GM23338 (cell line): Measurements from ENCODE around the gene PXYLP1. TPM values are rescaled to one million over a fixed set of nuclear protein-coding genes. Genes with fewer than 3 reads are reported as not detected.

Experiments
- ATAC-seq: fragments of 200-7000 bp; cut with Tn5 transposase; 3 replicates; pipeline ENCODE4 v1.9.1; 2020
- DNase-seq: peaks from one replicate; pipeline ENCODE4 v3.0.0-alpha.2; 2015; ENCODE audit warnings: low spot score
- H2AFZ ChIP-seq: fragments of 200-600 bp; sonication (generic); 2 replicates; pipeline ENCODE4 v1.8.0; 2016; ENCODE audit warnings: antibody characterized with exemption, mild to moderate bottlenecking, moderate library complexity
- H3F3A ChIP-seq: fragments of 200-600 bp; sonication (generic); replicated peaks from 2 replicates; pipeline ENCODE4 v1.8.0; 2017; ENCODE audit warnings: antibody characterized with exemption, mixed run types, low read depth
- H3K27ac ChIP-seq: fragments of 200-600 bp; sonication (generic); 2 replicates; pipeline ENCODE4 v1.6.1; 2016; ENCODE audit warnings: low read depth
- H3K27me3 ChIP-seq: fragments of 200-600 bp; sonication (generic); 2 replicates; pipeline ENCODE4 v1.8.0; 2016; ENCODE audit warnings: mild to moderate bottlenecking, mixed run types, moderate library complexity; ENCODE audit not compliant: insufficient read depth
- H3K36me3 ChIP-seq: fragments of 200-600 bp; sonication (generic); 2 replicates; pipeline ENCODE4 v1.8.0; 2016; ENCODE audit warnings: mild to moderate bottlenecking; ENCODE audit not compliant: insufficient read depth
- H3K4me1 ChIP-seq: fragments of 200-600 bp; sonication (generic); 2 replicates; pipeline ENCODE4 v1.8.0; 2016; ENCODE audit warnings: mild to moderate bottlenecking, moderate library complexity; ENCODE audit not compliant: insufficient read depth
- H3K4me2 ChIP-seq: fragments of 200-600 bp; sonication (generic); 2 replicates; pipeline ENCODE4 v1.7.1; 2017; ENCODE audit warnings: mixed run types
- H3K4me3 ChIP-seq: fragments of 200-600 bp; sonication (generic); 2 replicates; pipeline ENCODE4 v1.6.1; 2016; ENCODE audit warnings: mixed run types
- H3K79me2 ChIP-seq: fragments of 200-600 bp; sonication (generic); replicated peaks from 2 replicates; pipeline ENCODE4 v1.8.0; 2017; ENCODE audit warnings: mild to moderate bottlenecking; ENCODE audit not compliant: insufficient read depth
- H3K9me2 ChIP-seq: fragments of 200-600 bp; sonication (generic); 2 replicates; pipeline ENCODE4 v1.8.0; 2017; ENCODE audit not compliant: insufficient read depth
- H4K20me1 ChIP-seq: fragments of 200-600 bp; sonication (generic); replicated peaks from 2 replicates; pipeline ENCODE4 v1.8.0; 2017; ENCODE audit warnings: mild to moderate bottlenecking; ENCODE audit not compliant: insufficient read depth
- H3K27ac Mint-ChIP-seq: 2 replicates; pipeline ENCODE4 v1.8.0; 2020; ENCODE audit warnings: inconsistent platforms, mild to moderate bottlenecking, moderate library complexity, mixed read lengths
- H3K27me3 Mint-ChIP-seq: 3 replicates; pipeline ENCODE4 v1.8.0; 2022; ENCODE audit warnings: low read depth, mild to moderate bottlenecking, moderate library complexity, mixed read lengths, inconsistent platforms; ENCODE audit not compliant: insufficient read depth, poor library complexity
- H3K36me3 Mint-ChIP-seq: 3 replicates; pipeline ENCODE4 v1.8.0; 2021; ENCODE audit warnings: low read depth, mild to moderate bottlenecking, inconsistent platforms, moderate library complexity, mixed read lengths
- H3K4me1 Mint-ChIP-seq: 3 replicates; pipeline ENCODE4 v1.8.0; 2020; ENCODE audit warnings: mild to moderate bottlenecking, inconsistent platforms, mixed read lengths
- H3K4me3 Mint-ChIP-seq: 3 replicates; pipeline ENCODE4 v1.8.0; 2021; ENCODE audit warnings: moderate library complexity, mild to moderate bottlenecking, inconsistent platforms, mixed read lengths
- H3K9me3 Mint-ChIP-seq: 3 replicates; pipeline ENCODE4 v1.8.0; 2020; ENCODE audit warnings: moderate library complexity, mild to moderate bottlenecking, inconsistent platforms, mixed read lengths
- ETS1 ChIP-seq: IDR thresholded peaks from 2 replicates; pipeline ENCODE4 v1.6.1; 2016; ENCODE audit warnings: antibody characterized with exemption
- EZH2 ChIP-seq: fragments of 200-600 bp; sonication (generic); IDR thresholded peaks from one replicate; pipeline ENCODE4 v1.8.0; 2017; ENCODE audit warnings: antibody characterized with exemption, mild to moderate bottlenecking, low read depth; ENCODE audit not compliant: unreplicated experiment
- EZH2phosphoT487 ChIP-seq: fragments of 200-600 bp; sonication (generic); IDR thresholded peaks from one replicate; pipeline ENCODE4 v1.8.1; 2018; ENCODE audit warnings: antibody characterized with exemption; ENCODE audit not compliant: unreplicated experiment
- NANOG ChIP-seq: IDR thresholded peaks from 2 replicates; pipeline ENCODE4 v1.6.1; 2016; ENCODE audit warnings: antibody characterized with exemption, borderline replicate concordance
- REST ChIP-seq: IDR thresholded peaks from one replicate; pipeline ENCODE4 v1.6.1; 2018; ENCODE audit warnings: antibody characterized with exemption; ENCODE audit not compliant: unreplicated experiment
- STAT1 ChIP-seq: IDR thresholded peaks from one replicate; pipeline ENCODE4 v1.6.1; 2016; ENCODE audit warnings: antibody characterized with exemption; ENCODE audit not compliant: unreplicated experiment
- ZNF114 ChIP-seq: fragments of 250-450 bp; sonication (Bioruptor Pico); IDR thresholded peaks from 2 replicates; pipeline ENCODE4 v1.5.0; 2020; ENCODE audit warnings: mild to moderate bottlenecking, moderate library complexity
- ZNF331 ChIP-seq: fragments of 250-450 bp; sonication (Bioruptor Pico); IDR thresholded peaks from 2 replicates; pipeline ENCODE4 v1.5.0; 2020; ENCODE audit warnings: low read depth, mild to moderate bottlenecking, moderate library complexity
- ZNF462 ChIP-seq: fragments of 250-450 bp; sonication (Bioruptor Pico); IDR thresholded peaks from 2 replicates; pipeline ENCODE4 v1.5.0; 2020; ENCODE audit warnings: mild to moderate bottlenecking, moderate library complexity
- polyA plus RNA-seq: library from polyadenylated mRNA; unstranded; fragments of >200 nt; fragmentation: Nextera tagmentation; extraction: Ambion mirVana; gene quantifications from 2 replicates; pipeline ENCODE4 v1.2.1, GENCODE V29; 2016
- total RNA-seq: library from RNA; depleted of rRNA; stranded (reverse); fragments of >200 nt; shearing (Covaris generic); gene quantifications from 2 replicates; pipeline ENCODE4 v1.2.3, GENCODE V29; 2014

PXYLP1 gene
- total and polyA plus RNA-seq, 2 experiments from 2014 or later: 8.9 to 20.1 TPM

GRCh38 chr3:141305436-141305835 lies 73.8 kb downstream of the PXYLP1 start:
- no peak overlapping the region for H3K27ac Mint-ChIP-seq
- no peak overlapping the region for H3K4me3 ChIP-seq
- no peaks in the 10 kb centered on the region for H3K79me2 ChIP-seq
- H3K9me2 ChIP-seq: 0 out of 2 replicates have a peak, but pooled peaks cover 4% of the 10 kb centered on the region
- H3K4me2 ChIP-seq: no peak overlapping the region
- no peak for ATAC-seq
- TF ChIP-seq EZH2phosphoT487 (no peak), ZNF114 (CRISPR knock-in tag) (no peak), ZNF331 (CRISPR knock-in tag) (no peak), NANOG (no peak), REST (no peak), EZH2 (no peak), STAT1 (no peak), ETS1 (no peak)
- peaks cover 7% of the 10 kb centered on the region; the same call in 1 of the 2 replicates for H3K27me3 ChIP-seq
- no peaks in the 10 kb centered on the region for H3K36me3 ChIP-seq
- H3K4me3 Mint-ChIP-seq: no peak overlapping the region
- peaks cover 17% of the 10 kb centered on the region for H3K9me3 Mint-ChIP-seq
- H3K27ac ChIP-seq: no peak overlapping the region
- H3K4me1 ChIP-seq: no peaks in the 10 kb centered on the region
- no peak overlapping the region for H2AFZ ChIP-seq
- DNase-seq: peak; percentile 21
- peaks cover 16% of the 10 kb centered on the region for H3K27me3 Mint-ChIP-seq
- peaks cover 8% of the 10 kb centered on the region; the same call in 2 of the 3 replicates for H3K4me1 Mint-ChIP-seq
- H4K20me1 ChIP-seq: no peaks in the 10 kb centered on the region
- H3F3A ChIP-seq: no peaks in the 10 kb centered on the region
- peaks cover 10% of the 10 kb centered on the region for H3K36me3 Mint-ChIP-seq

- Mint-ChIP-seq H3K4me1 (peaks cover 14% of the 10 kb centered on the region), H3K4me3 (no peak overlapping the region), H3K27ac (no peak overlapping the region), H3K27me3 (peaks cover 16% of the 10 kb centered on the region), H3K9me3 (peaks cover 8% of the 10 kb centered on the region), H3K36me3 (peaks cover 6% of the 10 kb centered on the region)
- Histone ChIP-seq H3K9me2 (0 out of 2 replicates have a peak, but pooled peaks cover 4% of the 10 kb centered on the region), H4K20me1 (no peaks in the 10 kb centered on the region), H3K36me3 (no peaks in the 10 kb centered on the region), H3K4me1 (peaks cover 6% of the 10 kb centered on the region), H3F3A (no peaks in the 10 kb centered on the region), H3K27me3 (peaks cover 7% of the 10 kb centered on the region; the same call in 1 of the 2 replicates), H3K79me2 (no peaks in the 10 kb centered on the region), H3K27ac (no peak overlapping the region), H2AFZ (no peak overlapping the region), H3K4me2 (no peak overlapping the region), H3K4me3 (no peak overlapping the region)
- no peak for ATAC-seq
- DNase-seq: no peak
- TF ChIP-seq ZNF462 (no peak), NANOG (no peak), EZH2 (no peak), ETS1 (no peak)
These were observed 74.7 kb downstream of the PXYLP1 start for GRCh38 chr3:141306276-141306675.
